A673 (cell line): ENCODE data around the gene CDO1.

Source experiments
- CTCF ChIP-seq: fragments of 300-800, 200-600 bp; sonication (generic); conservative IDR thresholded peaks from 2 replicates; pipeline ENCODE4 v1.5.1; 2017; ENCODE audit warnings: low read depth, mild to moderate bottlenecking, antibody characterized with exemption, low read length, moderate library complexity, mixed read lengths
- EZH2 ChIP-seq: fragments of 200-600 bp; sonication (generic); IDR thresholded peaks from 2 replicates; pipeline ENCODE4 v1.6.1; 2017; ENCODE audit warnings: borderline replicate concordance, low read depth, mild to moderate bottlenecking, mixed read lengths, antibody characterized with exemption, low read length; ENCODE audit not compliant: poor library complexity, severe bottlenecking

GRCh38 chr5:115850744-115851416 is 34.4 kb upstream of the CDO1 start:
- TF ChIP-seq CTCF (no peak), EZH2 (no peak)
